ENCODE results near the gene MSRB3. TPM values are rescaled to one million over a fixed set of nuclear protein-coding genes. Genes with fewer than 3 reads are reported as not detected.

Gene MSRB3
- total and polyA plus RNA-seq, 2 donors (not counting 3 experiments of a cell fraction or from before 2014, with no cell fraction given) = 20.0 to 59.3 TPM

GRCh38 chr12:65308006-65308405 lies 29.5 kb downstream of the MSRB3 start:
- no peak for FAIRE-seq
- Histone ChIP-seq H3K4me1 (ENCODE audit: control insufficient read depth, extremely low read depth, insufficient read depth, low read length) (peaks cover 46% of the 10 kb centered on the region), H3K79me2 (ENCODE audit: control insufficient read depth, insufficient read depth, low read length) (peaks cover 26% of the 10 kb centered on the region), H3K27ac (ENCODE audit: insufficient read depth, low read depth, low read length) (peak overlapping the region; percentile 96), H2AFZ (ENCODE audit: low read depth, low read length) (no peak overlapping the region), H3K9me3 (replicated peaks; ENCODE audit: control insufficient read depth, insufficient read depth, low read length) (no peaks in the 10 kb centered on the region), H3K4me2 (ENCODE audit: insufficient read depth, low read length) (peak overlapping the region; percentile 95), H3K27me3 (ENCODE audit: control insufficient read depth in 2 of 2, insufficient read depth in 2 of 2, low read length in 2 of 2) (no peaks in the 10 kb centered on the region), H4K20me1 (replicated peaks; ENCODE audit: control insufficient read depth, extremely low read depth, insufficient read depth, low read length) (no peaks in the 10 kb centered on the region), H3K4me3 (replicated peaks in 1 of 3; ENCODE audit: insufficient read depth in 1 of 3, low read depth in 1 of 3, low read length in 3 of 3) (peak overlapping the region in 1 of 3 experiments; percentile 4), H3K36me3 (ENCODE audit: control insufficient read depth in 2 of 2, extremely low read depth in 1 of 2, insufficient read depth in 2 of 2, low read length in 2 of 2) (no peaks in the 10 kb centered on the region), H3K9ac (replicated peaks; ENCODE audit: extremely low read depth, insufficient read depth, low read length) (peak overlapping the region; percentile 86), H3K9me1 (replicated peaks; ENCODE audit: control insufficient read depth, extremely low read depth, insufficient read depth, low read length) (no peaks in the 10 kb centered on the region)
- TF ChIP-seq FOS (IDR thresholded peaks at IDR 0.05; ENCODE audit: borderline replicate concordance, insufficient read depth, low read length) (peak; percentile 13), JUN (IDR thresholded peaks at IDR 0.05; ENCODE audit: borderline replicate concordance, insufficient read depth, insufficient read length, low read depth) (peak; percentile 7), POLR2AphosphoS5 (IDR thresholded peaks at IDR 0.05; ENCODE audit: insufficient read depth, low read depth, low read length) (peak; percentile 45)
- TF ChIP-seq, protein P1, sequence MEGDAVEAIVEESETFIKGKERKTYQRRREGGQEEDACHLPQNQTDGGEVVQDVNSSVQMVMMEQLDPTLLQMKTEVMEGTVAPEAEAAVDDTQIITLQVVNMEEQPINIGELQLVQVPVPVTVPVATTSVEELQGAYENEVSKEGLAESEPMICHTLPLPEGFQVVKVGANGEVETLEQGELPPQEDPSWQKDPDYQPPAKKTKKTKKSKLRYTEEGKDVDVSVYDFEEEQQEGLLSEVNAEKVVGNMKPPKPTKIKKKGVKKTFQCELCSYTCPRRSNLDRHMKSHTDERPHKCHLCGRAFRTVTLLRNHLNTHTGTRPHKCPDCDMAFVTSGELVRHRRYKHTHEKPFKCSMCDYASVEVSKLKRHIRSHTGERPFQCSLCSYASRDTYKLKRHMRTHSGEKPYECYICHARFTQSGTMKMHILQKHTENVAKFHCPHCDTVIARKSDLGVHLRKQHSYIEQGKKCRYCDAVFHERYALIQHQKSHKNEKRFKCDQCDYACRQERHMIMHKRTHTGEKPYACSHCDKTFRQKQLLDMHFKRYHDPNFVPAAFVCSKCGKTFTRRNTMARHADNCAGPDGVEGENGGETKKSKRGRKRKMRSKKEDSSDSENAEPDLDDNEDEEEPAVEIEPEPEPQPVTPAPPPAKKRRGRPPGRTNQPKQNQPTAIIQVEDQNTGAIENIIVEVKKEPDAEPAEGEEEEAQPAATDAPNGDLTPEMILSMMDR (IDR thresholded peaks at IDR 0.05; ENCODE audit: extremely low read depth in 1 of 2, insufficient read depth in 1 of 2, low read depth in 1 of 2, low read length in 2 of 2) = no peak
- dilution Hi-C loops (cut with MboI; ENCODE audit: extremely low pct_ligation_motif_present, low sequenced_read_pairs) = no loop called here
- TSS peak; percentile 70 for BruUV-seq (replicated peaks)
- CTCF ChIA-PET = interaction anchor here (1.9 to 2.0 kb wide), 2 partner anchors 249 to 295 kb away, joined by 8 to 9 read pairs; no protein-coding TSS in a partner anchor
- DNase-seq (ENCODE audit: low read depth, low spot score) = peak; percentile 76
- intact Hi-C loops (cut with micrococcal nuclease) = loop anchor here (1.0 to 5.0 kb wide), 5 partner anchors 226 to 639 kb away; no protein-coding TSS in a partner anchor
- POLR2A ChIA-PET = no interaction called here

DNA sequence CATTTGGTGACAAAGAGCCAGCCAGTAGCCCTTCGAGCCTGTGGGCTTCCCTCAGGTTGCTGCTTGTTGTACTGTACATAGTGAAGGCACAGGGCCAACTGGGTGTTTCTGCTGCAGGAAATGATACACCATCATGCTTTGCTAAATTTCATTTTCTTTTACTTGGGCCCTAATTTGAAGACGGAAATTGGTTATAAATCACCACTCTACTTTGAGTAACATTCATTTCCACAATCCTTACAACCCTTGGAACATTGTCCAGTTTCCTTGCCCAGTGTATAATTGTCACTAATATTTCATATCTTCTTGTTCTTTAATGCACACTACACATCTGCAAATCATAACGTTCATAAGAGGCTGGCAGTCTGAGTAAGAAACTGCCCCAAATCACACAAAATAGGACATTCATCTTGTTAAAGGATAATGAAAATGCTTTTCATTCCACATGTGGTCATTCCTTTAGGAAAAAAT lies 30.2 kb downstream of the MSRB3 start:
- Histone ChIP-seq H3K9ac (replicated peaks; ENCODE audit: extremely low read depth, insufficient read depth, low read length) (peak overlapping the region; percentile 86), H3K9me1 (replicated peaks; ENCODE audit: control insufficient read depth, extremely low read depth, insufficient read depth, low read length) (no peaks in the 10 kb centered on the region), H3K4me1 (ENCODE audit: control insufficient read depth, extremely low read depth, insufficient read depth, low read length) (peaks cover 46% of the 10 kb centered on the region), H3K4me2 (ENCODE audit: insufficient read depth, low read length) (peak overlapping the region; percentile 95), H2AFZ (ENCODE audit: low read depth, low read length) (peak overlapping the region; percentile 12), H3K4me3 (replicated peaks in 1 of 3; ENCODE audit: insufficient read depth in 1 of 3, low read depth in 1 of 3, low read length in 3 of 3) (peak overlapping the region in 1 of 3 experiments; percentile 25), H3K27me3 (ENCODE audit: control insufficient read depth in 2 of 2, insufficient read depth in 2 of 2, low read length in 2 of 2) (no peaks in the 10 kb centered on the region), H3K27ac (ENCODE audit: insufficient read depth, low read depth, low read length) (peak overlapping the region; percentile 96), H3K9me3 (replicated peaks; ENCODE audit: control insufficient read depth, insufficient read depth, low read length) (no peaks in the 10 kb centered on the region), H3K79me2 (ENCODE audit: control insufficient read depth, insufficient read depth, low read length) (peaks cover 21% of the 10 kb centered on the region), H4K20me1 (replicated peaks; ENCODE audit: control insufficient read depth, extremely low read depth, insufficient read depth, low read length) (no peaks in the 10 kb centered on the region), H3K36me3 (ENCODE audit: control insufficient read depth in 2 of 2, extremely low read depth in 1 of 2, insufficient read depth in 2 of 2, low read length in 2 of 2) (no peaks in the 10 kb centered on the region)
- peak; percentile 57 for TF ChIP-seq FOS (IDR thresholded peaks at IDR 0.05; ENCODE audit: borderline replicate concordance, insufficient read depth, low read length)
- TF ChIP-seq MYC (IDR thresholded peaks at IDR 0.05; ENCODE audit: low read depth, low read length) = no peak
- peak; percentile 38 for TF ChIP-seq POLR2AphosphoS5 (IDR thresholded peaks at IDR 0.05; ENCODE audit: insufficient read depth, low read depth, low read length)
- TF ChIP-seq POLR2A (IDR thresholded peaks at IDR 0.05; ENCODE audit: low read depth, low read length) = peak; percentile 55
- TF ChIP-seq, protein P1 (IDR thresholded peaks at IDR 0.05; ENCODE audit: extremely low read depth in 1 of 2, insufficient read depth in 1 of 2, low read depth in 1 of 2, low read length in 2 of 2) = no peak
- peak; percentile 67 for TF ChIP-seq JUN (IDR thresholded peaks at IDR 0.05; ENCODE audit: borderline replicate concordance, insufficient read depth, insufficient read length, low read depth)
- dilution Hi-C loops (cut with MboI; ENCODE audit: extremely low pct_ligation_motif_present, low sequenced_read_pairs) = no loop called here
- intact Hi-C loops (cut with micrococcal nuclease) = loop anchor here (1.0 to 5.0 kb wide), 5 partner anchors 226 to 639 kb away; no protein-coding TSS in a partner anchor
- DNase-seq (ENCODE audit: low read depth, low spot score) = peak; percentile 93
- peak; percentile 85 for FAIRE-seq
- CTCF ChIA-PET = interaction anchor here (1.9 to 2.0 kb wide), 2 partner anchors 248 to 294 kb away, joined by 8 to 9 read pairs; no protein-coding TSS in a partner anchor
- POLR2A ChIA-PET = no interaction called here
- no TSS peak for BruUV-seq (replicated peaks)
